Neural cell (in vitro differentiated cells): ENCODE data around the gene TRAF2. TPM values are rescaled to one million over a fixed set of nuclear protein-coding genes. Genes with fewer than 3 reads are reported as not detected.

ENCODE experiments used
- H2AFZ ChIP-seq: fragments of 200-600, 300-800 bp; sonication (generic), shearing (Covaris generic); 2 replicates; pipeline ENCODE4 v1.6.0; 2014; ENCODE audit warnings: low read depth, mild to moderate bottlenecking, antibody characterized with exemption, low read length, moderate library complexity
- H3F3A ChIP-seq: fragments of 200-600 bp; shearing (Covaris generic); 2 replicates; pipeline ENCODE4 v1.6.1; 2016; ENCODE audit warnings: mild to moderate bottlenecking, moderate library complexity, mixed read lengths, antibody characterized with exemption, low read length; ENCODE audit not compliant: insufficient read depth, poor library complexity, severe bottlenecking
- H3K27ac ChIP-seq: fragments of 200-600, 300-800 bp; sonication (generic), shearing (Covaris generic); 2 replicates; pipeline ENCODE4 v1.5.1; 2014; ENCODE audit warnings: mild to moderate bottlenecking, low read length, moderate library complexity
- H3K27me3 ChIP-seq: fragments of 300-800, 200-600 bp; sonication (generic), shearing (Covaris generic); 2 replicates; pipeline ENCODE4 v1.6.0; 2014; ENCODE audit warnings: mild to moderate bottlenecking, low read depth, low read length, moderate library complexity; ENCODE audit not compliant: insufficient read depth
- H3K36me3 ChIP-seq: fragments of 300-800, 200-600 bp; sonication (generic), shearing (Covaris generic); 2 replicates; pipeline ENCODE4 v1.5.1; 2014; ENCODE audit warnings: mild to moderate bottlenecking, antibody characterized with exemption, low read length, moderate library complexity; ENCODE audit not compliant: insufficient read depth
- H3K4me2 ChIP-seq: fragments of 300-800, 200-600 bp; sonication (generic), shearing (Covaris generic); 2 replicates; pipeline ENCODE4 v1.6.0; 2014; ENCODE audit warnings: mild to moderate bottlenecking, low read length
- H3K4me3 ChIP-seq: fragments of 300-800, 200-600 bp; sonication (generic), shearing (Covaris generic); 2 replicates; pipeline ENCODE4 v1.5.1; 2014; ENCODE audit warnings: mild to moderate bottlenecking, low read length, moderate library complexity
- H3K79me2 ChIP-seq: fragments of 200-600 bp; shearing (Covaris generic); replicated peaks from 2 replicates; pipeline ENCODE4 v1.6.0; 2014; ENCODE audit warnings: mild to moderate bottlenecking, low read length, moderate library complexity; ENCODE audit not compliant: insufficient read depth
- H3K9ac ChIP-seq: fragments of 300-800, 200-600 bp; sonication (generic), shearing (Covaris generic); 2 replicates; pipeline ENCODE4 v1.6.1; 2016; ENCODE audit warnings: mild to moderate bottlenecking, low read length, mixed read lengths
- H3K9me2 ChIP-seq: fragments of 200-600 bp; shearing (Covaris generic); 2 replicates; pipeline ENCODE4 v1.6.1; 2016; ENCODE audit warnings: mild to moderate bottlenecking, low read length, mixed read lengths; ENCODE audit not compliant: insufficient read depth
- H3K9me3 ChIP-seq: fragments of 200-600, 300-800 bp; sonication (generic), shearing (Covaris generic); 2 replicates; pipeline ENCODE4 v1.6.1; 2016; ENCODE audit warnings: mild to moderate bottlenecking, mixed run types, low read length, moderate library complexity, mixed read lengths
- H4K20me1 ChIP-seq: fragments of 200-600 bp; shearing (Covaris generic); 2 replicates; pipeline ENCODE4 v1.6.1; 2016; ENCODE audit warnings: mild to moderate bottlenecking, mixed run types; ENCODE audit not compliant: insufficient read depth
- EP300 ChIP-seq: fragments of 450-650 bp; conservative IDR thresholded peaks from 2 replicates; pipeline ENCODE4 v1.6.1; 2014; ENCODE audit warnings: antibody characterized with exemption, mild to moderate bottlenecking, moderate library complexity; ENCODE audit not compliant: poor library complexity, severe bottlenecking
- EZH2 ChIP-seq: fragments of 200-600, 300-800 bp; shearing (Covaris generic), sonication (generic); IDR thresholded peaks from 2 replicates; pipeline ENCODE4 v1.6.1; 2014; ENCODE audit warnings: antibody characterized with exemption, low read length, borderline replicate concordance, mild to moderate bottlenecking; ENCODE audit not compliant: insufficient read depth, poor library complexity, severe bottlenecking
- MXI1 ChIP-seq: fragments of 450-650 bp; conservative IDR thresholded peaks from 2 replicates; pipeline ENCODE4 v1.6.1; 2014; ENCODE audit warnings: antibody characterized with exemption, mild to moderate bottlenecking; ENCODE audit not compliant: poor library complexity, severe bottlenecking
- POLR2AphosphoS5 ChIP-seq: IDR thresholded peaks from 2 replicates; pipeline ENCODE4 v1.6.1; 2012
- RAD21 ChIP-seq: fragments of 450-650 bp; conservative IDR thresholded peaks from 2 replicates; pipeline ENCODE4 v1.6.1; 2014; ENCODE audit warnings: antibody characterized with exemption, mild to moderate bottlenecking, moderate library complexity
- SMC3 ChIP-seq: fragments of 450-650 bp; conservative IDR thresholded peaks from 2 replicates; pipeline ENCODE4 v1.6.1; 2014; ENCODE audit warnings: antibody characterized with exemption, mild to moderate bottlenecking, moderate library complexity; ENCODE audit not compliant: poor library complexity
- TAF1 ChIP-seq: IDR thresholded peaks from 2 replicates; pipeline ENCODE4 v1.6.1; 2012; ENCODE audit warnings: low read depth
- polyA plus RNA-seq: library from polyadenylated mRNA; depleted of rRNA; stranded (reverse); fragments of >200 nt; gene quantifications from 2 replicates; pipeline ENCODE4 v1.2.3, GENCODE V29; 2014
- TF ChIP-seq, protein P1 (sequence below): fragments of 450-650 bp; IDR thresholded peaks from 2 replicates; pipeline ENCODE4 v1.5.1; 2014; ENCODE audit warnings: antibody characterized with exemption, mild to moderate bottlenecking, moderate library complexity; ENCODE audit not compliant: poor library complexity, severe bottlenecking
- TF ChIP-seq, protein P2 (sequence below): IDR thresholded peaks from 2 replicates; pipeline ENCODE4 v1.6.1; 2012; ENCODE audit warnings: borderline replicate concordance

TRAF2 gene
- polyA plus RNA-seq, 1 donor from 2014 or later, result 14.6 TPM

DNA sequence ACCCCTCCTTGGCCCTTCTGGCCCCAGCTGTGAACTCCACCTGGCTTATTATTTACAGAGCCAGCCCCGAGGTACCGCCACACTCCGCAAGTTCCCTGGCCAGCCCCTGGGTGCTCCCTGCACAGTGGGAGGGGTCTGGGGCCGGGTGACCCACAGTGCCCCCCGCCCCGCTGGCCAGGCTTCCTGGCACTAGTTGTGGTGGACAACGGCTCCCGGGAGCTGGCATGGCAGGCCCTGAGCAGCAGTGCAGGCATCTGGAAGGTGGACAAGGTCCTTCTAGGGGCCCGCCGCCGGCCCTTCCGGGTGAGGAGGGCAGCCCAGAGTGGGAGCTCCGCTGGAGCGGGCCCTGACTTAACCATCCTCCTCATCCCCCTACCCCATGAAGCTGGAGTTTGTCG is 30.2 kb upstream of the TRAF2 start:
- TF ChIP-seq EP300 (no peak), POLR2AphosphoS5 (no peak), MXI1 (no peak), TAF1 (no peak), EZH2 (no peak), SMC3 (no peak), RAD21 (no peak)
- TF ChIP-seq, protein P1, sequence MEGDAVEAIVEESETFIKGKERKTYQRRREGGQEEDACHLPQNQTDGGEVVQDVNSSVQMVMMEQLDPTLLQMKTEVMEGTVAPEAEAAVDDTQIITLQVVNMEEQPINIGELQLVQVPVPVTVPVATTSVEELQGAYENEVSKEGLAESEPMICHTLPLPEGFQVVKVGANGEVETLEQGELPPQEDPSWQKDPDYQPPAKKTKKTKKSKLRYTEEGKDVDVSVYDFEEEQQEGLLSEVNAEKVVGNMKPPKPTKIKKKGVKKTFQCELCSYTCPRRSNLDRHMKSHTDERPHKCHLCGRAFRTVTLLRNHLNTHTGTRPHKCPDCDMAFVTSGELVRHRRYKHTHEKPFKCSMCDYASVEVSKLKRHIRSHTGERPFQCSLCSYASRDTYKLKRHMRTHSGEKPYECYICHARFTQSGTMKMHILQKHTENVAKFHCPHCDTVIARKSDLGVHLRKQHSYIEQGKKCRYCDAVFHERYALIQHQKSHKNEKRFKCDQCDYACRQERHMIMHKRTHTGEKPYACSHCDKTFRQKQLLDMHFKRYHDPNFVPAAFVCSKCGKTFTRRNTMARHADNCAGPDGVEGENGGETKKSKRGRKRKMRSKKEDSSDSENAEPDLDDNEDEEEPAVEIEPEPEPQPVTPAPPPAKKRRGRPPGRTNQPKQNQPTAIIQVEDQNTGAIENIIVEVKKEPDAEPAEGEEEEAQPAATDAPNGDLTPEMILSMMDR, result no peak
- TF ChIP-seq, protein P2, sequence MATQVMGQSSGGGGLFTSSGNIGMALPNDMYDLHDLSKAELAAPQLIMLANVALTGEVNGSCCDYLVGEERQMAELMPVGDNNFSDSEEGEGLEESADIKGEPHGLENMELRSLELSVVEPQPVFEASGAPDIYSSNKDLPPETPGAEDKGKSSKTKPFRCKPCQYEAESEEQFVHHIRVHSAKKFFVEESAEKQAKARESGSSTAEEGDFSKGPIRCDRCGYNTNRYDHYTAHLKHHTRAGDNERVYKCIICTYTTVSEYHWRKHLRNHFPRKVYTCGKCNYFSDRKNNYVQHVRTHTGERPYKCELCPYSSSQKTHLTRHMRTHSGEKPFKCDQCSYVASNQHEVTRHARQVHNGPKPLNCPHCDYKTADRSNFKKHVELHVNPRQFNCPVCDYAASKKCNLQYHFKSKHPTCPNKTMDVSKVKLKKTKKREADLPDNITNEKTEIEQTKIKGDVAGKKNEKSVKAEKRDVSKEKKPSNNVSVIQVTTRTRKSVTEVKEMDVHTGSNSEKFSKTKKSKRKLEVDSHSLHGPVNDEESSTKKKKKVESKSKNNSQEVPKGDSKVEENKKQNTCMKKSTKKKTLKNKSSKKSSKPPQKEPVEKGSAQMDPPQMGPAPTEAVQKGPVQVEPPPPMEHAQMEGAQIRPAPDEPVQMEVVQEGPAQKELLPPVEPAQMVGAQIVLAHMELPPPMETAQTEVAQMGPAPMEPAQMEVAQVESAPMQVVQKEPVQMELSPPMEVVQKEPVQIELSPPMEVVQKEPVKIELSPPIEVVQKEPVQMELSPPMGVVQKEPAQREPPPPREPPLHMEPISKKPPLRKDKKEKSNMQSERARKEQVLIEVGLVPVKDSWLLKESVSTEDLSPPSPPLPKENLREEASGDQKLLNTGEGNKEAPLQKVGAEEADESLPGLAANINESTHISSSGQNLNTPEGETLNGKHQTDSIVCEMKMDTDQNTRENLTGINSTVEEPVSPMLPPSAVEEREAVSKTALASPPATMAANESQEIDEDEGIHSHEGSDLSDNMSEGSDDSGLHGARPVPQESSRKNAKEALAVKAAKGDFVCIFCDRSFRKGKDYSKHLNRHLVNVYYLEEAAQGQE, result no peak
- H3K36me3 ChIP-seq, result no peaks in the 10 kb centered on the region
- no peaks in the 10 kb centered on the region for H3K27me3 ChIP-seq
- no peak overlapping the region for H3K4me2 ChIP-seq
- H3K9me3 ChIP-seq, result no peaks in the 10 kb centered on the region
- no peaks in the 10 kb centered on the region for H3K79me2 ChIP-seq
- H3K27ac ChIP-seq, result no peak overlapping the region
- H3K9ac ChIP-seq, result no peak overlapping the region
- H2AFZ ChIP-seq, result no peak overlapping the region
- no peaks in the 10 kb centered on the region for H3F3A ChIP-seq
- no peaks in the 10 kb centered on the region for H3K9me2 ChIP-seq
- no peaks in the 10 kb centered on the region for H4K20me1 ChIP-seq
- H3K4me3 ChIP-seq, result no peak overlapping the region

DNA sequence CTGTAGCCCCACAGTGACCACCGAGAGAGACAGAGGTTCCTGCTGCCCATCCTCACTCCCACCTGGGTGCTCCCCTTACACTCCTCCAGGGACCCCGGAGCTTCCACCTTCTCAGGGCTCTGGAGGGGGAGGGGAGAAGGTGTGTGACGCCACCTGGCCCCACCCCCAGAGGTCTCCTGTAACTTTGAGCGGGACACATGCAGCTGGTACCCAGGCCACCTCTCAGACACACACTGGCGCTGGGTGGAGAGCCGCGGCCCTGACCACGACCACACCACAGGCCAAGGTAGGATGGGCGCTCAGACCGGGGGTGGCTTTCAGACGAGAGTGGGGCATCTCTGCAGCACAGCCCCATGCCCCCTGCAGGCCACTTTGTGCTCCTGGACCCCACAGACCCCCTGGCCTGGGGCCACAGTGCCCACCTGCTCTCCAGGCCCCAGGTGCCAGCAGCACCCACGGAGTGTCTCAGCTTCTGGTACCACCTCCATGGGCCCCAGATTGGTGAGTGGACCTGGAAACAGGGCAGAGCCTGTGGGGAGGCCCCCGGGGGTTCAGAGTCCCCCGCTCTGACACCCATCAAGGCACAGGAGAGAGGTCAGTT is 29.7 kb upstream of the TRAF2 start:
- H3K4me2 ChIP-seq, result no peak overlapping the region
- H3K27ac ChIP-seq, result no peak overlapping the region
- no peaks in the 10 kb centered on the region for H3K9me2 ChIP-seq
- H2AFZ ChIP-seq, result no peak overlapping the region
- no peaks in the 10 kb centered on the region for H3K27me3 ChIP-seq
- no peak overlapping the region for H3K9ac ChIP-seq
- H3K4me3 ChIP-seq, result no peak overlapping the region
- H3K36me3 ChIP-seq, result no peaks in the 10 kb centered on the region
- no peaks in the 10 kb centered on the region for H4K20me1 ChIP-seq
- H3K9me3 ChIP-seq, result no peaks in the 10 kb centered on the region
- no peak for TF ChIP-seq MXI1
- TF ChIP-seq EZH2, result no peak
- TF ChIP-seq, protein P2, result no peak
- TF ChIP-seq RAD21, result no peak
- no peak for TF ChIP-seq TAF1
- no peaks in the 10 kb centered on the region for H3F3A ChIP-seq
- no peaks in the 10 kb centered on the region for H3K79me2 ChIP-seq
